GM12874 (cell line): ENCODE results near the gene SLC38A3.

Experiments used
- TF ChIP-seq, protein P1 (sequence below): IDR thresholded peaks from 2 replicates; pipeline ENCODE4 v1.5.1; 2011; ENCODE audit warnings: low read depth, mild to moderate bottlenecking, control low read depth, low read length, moderate library complexity; ENCODE audit not compliant: insufficient read depth

Gene SLC38A3

DNA sequence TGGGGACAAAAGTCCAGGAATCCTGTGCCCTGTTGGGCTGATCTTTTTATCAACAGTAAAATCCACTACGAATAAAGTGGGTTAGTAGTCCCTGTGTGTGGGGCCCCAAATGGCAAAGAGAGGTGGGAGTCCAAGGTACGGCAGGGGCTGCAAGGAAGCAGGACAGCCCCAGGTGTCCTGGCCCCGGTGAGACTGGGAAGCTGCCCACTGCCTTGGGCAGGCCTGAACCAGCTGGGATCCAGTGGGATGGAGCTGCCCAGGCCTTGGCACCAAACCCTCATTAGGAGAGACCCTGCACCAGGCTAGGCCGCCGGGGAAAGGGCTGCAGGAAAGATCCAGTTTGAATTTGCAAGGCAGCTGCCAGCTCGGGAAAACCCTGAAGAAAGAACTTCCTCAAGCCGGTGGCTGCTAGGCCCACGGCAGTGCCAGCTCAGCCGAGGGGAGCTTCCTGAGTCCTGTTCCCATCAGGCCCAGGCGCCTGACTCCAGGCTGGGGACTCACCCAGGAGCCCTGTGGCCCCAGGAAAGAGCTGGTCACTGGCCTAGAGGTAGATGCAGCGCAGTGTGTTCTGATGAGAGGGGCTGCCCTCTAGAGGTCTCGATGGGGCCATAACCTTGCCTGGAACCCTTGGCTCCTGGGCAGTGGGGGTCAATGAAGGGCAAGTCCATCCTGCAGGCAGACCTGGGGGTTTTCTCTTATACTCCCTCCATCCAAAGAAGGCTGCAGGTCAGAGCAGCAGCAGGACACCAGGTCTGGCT, 16.5 kb downstream of the SLC38A3 start:
- TF ChIP-seq, protein P1, sequence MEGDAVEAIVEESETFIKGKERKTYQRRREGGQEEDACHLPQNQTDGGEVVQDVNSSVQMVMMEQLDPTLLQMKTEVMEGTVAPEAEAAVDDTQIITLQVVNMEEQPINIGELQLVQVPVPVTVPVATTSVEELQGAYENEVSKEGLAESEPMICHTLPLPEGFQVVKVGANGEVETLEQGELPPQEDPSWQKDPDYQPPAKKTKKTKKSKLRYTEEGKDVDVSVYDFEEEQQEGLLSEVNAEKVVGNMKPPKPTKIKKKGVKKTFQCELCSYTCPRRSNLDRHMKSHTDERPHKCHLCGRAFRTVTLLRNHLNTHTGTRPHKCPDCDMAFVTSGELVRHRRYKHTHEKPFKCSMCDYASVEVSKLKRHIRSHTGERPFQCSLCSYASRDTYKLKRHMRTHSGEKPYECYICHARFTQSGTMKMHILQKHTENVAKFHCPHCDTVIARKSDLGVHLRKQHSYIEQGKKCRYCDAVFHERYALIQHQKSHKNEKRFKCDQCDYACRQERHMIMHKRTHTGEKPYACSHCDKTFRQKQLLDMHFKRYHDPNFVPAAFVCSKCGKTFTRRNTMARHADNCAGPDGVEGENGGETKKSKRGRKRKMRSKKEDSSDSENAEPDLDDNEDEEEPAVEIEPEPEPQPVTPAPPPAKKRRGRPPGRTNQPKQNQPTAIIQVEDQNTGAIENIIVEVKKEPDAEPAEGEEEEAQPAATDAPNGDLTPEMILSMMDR, result no peak

DNA sequence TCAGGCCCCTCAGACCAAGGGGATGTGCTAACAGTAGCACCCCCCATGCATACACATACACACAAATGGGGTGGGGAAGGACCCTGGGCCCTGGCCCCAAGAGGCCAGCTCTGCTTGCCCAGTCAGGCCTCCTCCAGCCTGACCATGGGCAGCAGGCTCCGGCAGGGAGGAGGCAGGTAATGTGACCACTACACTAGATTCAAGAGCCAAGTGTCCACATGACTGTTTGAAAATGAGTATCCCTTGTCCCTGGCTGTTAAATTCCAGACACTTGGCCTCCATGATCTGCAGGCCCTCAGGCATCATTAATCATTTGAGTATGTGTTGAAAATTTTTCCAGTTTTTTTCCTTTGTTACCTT, 17.1 kb downstream of the SLC38A3 start:
- TF ChIP-seq, protein P1, result no peak

DNA sequence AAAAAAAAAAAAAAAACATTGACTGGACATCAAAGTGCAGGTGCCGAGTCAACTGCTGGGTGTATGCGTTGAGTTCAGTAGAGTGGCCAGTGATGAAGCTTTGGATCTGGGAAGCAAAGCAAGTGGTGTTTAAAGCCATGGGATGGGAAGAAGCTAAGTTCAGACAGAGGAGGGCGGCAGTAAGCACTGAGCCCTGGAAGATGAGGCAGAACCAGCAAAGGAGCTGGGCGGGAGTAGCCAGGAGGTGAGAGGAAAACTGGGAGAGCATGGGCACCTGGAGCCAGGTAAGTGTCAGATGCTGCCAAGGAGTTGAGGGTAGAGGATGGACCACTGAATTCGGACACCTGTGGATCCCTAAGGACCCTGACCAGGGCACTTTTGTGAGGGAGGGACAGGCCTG, 19.6 kb downstream of the SLC38A3 start:
- TF ChIP-seq, protein P1, result no peak

DNA sequence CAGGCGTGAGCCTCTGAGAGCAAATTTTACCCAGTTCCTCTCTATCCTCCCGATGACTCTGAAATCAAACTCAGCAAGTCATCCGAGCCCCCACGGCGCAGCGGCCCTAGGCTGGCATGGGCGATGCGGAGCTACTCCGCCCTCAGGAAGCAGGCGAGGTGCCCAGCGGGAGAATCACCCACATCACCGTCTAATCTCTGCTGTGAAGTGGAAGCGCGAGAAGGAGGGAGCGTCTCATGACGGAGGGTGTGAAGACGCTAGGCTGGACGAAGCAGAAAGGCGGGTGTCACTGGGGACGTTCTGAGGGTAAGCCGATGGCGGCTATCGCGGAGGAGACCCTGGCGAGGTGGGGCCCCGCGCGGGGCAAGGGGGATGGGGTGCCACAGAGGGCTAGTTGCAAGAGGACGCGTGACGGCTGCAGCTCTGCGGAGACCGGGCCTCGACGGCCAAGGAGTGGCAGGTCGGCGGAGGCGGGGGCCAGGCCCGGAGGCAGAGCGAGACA, 21.9 kb downstream of the SLC38A3 start:
- TF ChIP-seq, protein P1, result no peak

DNA sequence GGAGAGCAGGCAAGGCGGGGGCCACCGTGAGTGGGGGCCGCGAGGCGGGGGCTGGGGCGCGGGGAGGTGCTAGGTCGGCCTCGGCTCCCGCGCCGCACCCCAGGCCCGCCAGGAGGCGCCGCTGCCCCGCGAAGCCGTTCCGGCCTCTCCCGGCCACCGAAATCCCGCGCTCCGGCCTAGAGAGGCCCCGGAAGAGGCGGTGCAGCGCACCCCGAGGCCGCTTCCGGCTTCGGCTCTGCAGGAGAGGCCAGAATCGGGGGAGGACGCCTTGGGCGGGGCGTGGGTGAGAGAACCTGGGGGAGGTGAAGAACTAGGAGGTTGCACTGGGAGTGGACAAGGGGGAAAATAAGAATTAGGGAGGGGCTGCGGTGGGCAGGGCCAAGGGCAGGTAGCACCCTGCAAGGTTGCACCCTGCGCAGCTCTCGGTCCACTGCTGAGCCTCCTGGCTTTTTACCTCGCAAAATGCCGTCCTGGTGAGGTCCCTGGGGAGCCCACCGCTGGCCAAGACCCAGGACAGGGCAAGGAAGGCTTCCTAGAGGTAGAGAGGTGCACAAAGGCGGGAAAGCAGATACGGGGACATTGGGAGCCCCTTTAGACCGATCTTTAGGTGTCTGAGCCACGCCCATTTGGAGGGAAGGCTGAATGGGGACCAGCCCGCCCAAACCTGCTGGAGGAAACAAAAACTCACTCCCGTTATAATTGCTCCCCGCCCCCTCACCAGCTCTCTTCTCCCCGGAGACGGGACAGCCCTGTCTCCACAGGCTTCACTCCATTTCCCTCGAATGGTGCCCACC, 22.5 kb downstream of the SLC38A3 start:
- TF ChIP-seq, protein P1, result peak; percentile 94

DNA sequence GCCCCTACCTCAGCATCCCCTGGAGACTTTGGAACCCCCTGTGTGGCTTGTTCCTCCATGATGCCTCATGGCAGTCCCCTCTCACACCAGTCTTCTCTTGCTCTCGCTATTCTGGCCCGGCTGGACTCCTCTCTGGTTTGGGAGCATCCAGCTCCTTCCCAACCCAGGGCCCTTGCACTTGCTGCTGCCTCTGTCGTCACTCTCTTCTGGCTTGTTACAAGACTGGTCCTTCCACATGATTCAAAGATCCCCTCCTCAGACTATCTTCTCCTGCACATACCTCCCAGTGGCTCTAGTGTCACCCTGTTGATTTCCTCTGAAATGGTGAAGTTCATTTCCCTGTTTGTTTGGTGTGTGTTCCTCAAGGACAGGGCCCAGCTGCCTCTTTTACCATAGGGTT, 24.4 kb downstream of the SLC38A3 start:
- TF ChIP-seq, protein P1, result no peak

DNA sequence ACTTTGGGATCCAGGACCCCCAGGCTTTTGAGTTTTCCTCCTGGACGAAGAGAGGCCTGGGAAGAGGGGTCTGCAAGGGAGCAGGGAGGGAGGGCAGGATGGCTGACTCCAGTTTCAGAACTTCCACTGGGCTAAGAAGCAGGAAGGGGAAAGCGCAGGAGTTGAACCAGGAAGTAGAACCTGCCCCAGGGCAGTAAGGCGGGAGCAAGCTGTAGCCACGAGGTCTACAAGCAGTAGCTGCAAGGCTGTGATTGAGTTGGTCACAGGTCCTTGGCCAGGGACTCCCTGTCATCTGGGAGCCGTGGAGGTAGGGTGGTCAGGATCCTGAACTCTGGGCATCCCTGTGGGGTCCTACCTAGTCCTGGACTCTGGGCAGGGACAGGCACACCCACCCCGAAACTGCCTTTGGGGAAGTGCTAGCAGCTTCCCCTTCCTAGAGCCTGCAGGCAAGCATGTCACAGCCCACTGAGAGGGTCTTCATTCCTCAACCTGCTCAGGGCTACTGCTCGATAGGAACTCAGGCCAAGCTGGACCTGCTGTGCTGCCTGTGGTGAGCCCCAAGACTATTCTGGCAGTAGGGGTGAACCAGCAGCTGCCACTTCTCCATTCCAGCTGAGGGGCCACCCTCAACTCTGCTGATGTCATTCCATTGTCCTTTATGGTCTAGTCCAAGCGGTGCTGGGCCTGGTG, 25.2 kb downstream of the SLC38A3 start:
- TF ChIP-seq, protein P1, result no peak
